GM12875 (cell line): ENCODE data around the gene ABCC1.

Experiments used
- H3K4me3 ChIP-seq: one replicate; pipeline ENCODE4 v1.5.1; 2011; ENCODE audit warnings: low read depth, low read length, control low read depth
- TF ChIP-seq, protein P1 (sequence below): IDR thresholded peaks from 2 replicates; pipeline ENCODE4 v1.5.1; 2011; ENCODE audit warnings: low read depth, mild to moderate bottlenecking, control low read depth, inconsistent platforms, low read length, moderate library complexity, borderline replicate concordance; ENCODE audit not compliant: insufficient read depth

Gene ABCC1

GRCh38 chr16:15983898-15984297 lies 34.5 kb downstream of the ABCC1 start:
- H3K4me3 ChIP-seq, result no peak overlapping the region
- TF ChIP-seq, protein P1, sequence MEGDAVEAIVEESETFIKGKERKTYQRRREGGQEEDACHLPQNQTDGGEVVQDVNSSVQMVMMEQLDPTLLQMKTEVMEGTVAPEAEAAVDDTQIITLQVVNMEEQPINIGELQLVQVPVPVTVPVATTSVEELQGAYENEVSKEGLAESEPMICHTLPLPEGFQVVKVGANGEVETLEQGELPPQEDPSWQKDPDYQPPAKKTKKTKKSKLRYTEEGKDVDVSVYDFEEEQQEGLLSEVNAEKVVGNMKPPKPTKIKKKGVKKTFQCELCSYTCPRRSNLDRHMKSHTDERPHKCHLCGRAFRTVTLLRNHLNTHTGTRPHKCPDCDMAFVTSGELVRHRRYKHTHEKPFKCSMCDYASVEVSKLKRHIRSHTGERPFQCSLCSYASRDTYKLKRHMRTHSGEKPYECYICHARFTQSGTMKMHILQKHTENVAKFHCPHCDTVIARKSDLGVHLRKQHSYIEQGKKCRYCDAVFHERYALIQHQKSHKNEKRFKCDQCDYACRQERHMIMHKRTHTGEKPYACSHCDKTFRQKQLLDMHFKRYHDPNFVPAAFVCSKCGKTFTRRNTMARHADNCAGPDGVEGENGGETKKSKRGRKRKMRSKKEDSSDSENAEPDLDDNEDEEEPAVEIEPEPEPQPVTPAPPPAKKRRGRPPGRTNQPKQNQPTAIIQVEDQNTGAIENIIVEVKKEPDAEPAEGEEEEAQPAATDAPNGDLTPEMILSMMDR, result no peak

- no peak overlapping the region for H3K4me3 ChIP-seq
Observed at GRCh38 chr16:15985144-15985543, 35.7 kb downstream of the ABCC1 start.

GRCh38 chr16:15986261-15986660 lies 36.8 kb downstream of the ABCC1 start:
- no peak overlapping the region for H3K4me3 ChIP-seq
- TF ChIP-seq, protein P1, result no peak

More at GRCh38 chr16:15985144-15985543, 35.7 kb downstream of the ABCC1 start:
- TF ChIP-seq, protein P1, result no peak

DNA sequence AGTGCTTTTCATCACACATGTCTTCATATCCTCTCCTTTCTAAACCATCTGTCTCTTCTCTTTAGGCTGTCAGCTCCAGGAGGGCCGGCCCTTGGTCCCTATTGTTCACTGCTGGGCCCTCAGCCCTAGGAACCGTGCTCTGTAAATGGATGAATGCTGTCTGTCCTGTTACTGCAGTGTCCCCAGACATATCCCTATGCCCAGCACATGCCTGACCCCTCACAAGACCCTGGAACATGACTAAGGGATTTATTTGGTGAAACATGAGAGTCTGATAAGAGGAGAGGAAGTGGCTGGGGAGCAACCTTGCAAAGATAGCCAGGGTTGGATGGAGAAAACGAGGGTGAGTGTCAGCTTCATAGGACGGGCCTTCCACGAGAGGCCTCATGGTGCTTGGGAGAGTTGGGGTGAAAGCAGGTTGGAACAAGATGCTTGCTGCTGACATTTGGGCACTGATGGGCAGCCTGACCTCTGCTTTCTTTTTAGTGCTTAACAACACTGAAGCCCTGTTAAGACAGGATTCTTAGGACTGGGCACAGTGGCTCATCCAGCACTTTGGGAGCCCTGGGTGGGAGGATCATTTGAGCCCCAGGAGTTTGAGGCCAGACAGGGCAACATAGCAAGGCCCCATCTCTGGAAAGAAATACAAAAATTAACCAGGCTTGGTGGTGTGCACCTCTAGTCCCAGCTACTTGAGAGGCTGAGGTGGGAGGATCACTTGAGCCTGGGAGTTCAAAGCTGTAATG lies 39.0 kb downstream of the ABCC1 start:
- TF ChIP-seq, protein P1, result no peak
- H3K4me3 ChIP-seq, result no peak overlapping the region

DNA sequence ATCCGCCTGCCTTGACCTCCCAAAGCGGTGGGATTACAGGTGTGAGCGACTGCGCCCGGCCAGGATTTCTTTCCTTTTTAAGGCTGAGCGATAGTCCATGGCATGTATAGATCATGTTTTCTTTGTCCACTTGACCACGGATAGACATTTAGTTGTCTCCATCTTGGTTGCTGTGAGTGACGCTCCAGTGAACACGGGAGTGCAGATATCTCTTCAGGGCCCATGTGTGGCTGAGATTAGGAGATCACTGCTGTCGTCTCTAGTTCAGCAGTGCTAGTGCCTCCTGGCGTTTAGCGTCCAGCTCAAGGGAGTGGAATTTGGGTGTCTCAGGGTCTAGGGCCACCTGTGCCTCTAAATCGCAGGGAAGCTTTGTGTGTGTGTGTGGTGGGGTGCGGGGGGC lies 41.5 kb downstream of the ABCC1 start:
- TF ChIP-seq, protein P1, result no peak

GRCh38 chr16:15993128-15993527 lies 43.7 kb downstream of the ABCC1 start:
- TF ChIP-seq, protein P1, result no peak
- no peak overlapping the region for H3K4me3 ChIP-seq

More for the DNA sequence above, 41.5 kb downstream of the ABCC1 start:
- no peak overlapping the region for H3K4me3 ChIP-seq

- TF ChIP-seq, protein P1, result no peak
- H3K4me3 ChIP-seq, result no peak overlapping the region
Observed at GRCh38 chr16:15993541-15993940, 44.1 kb downstream of the ABCC1 start.
